ENCODE results near the gene SUMO3. TPM values are rescaled to one million over a fixed set of nuclear protein-coding genes. Genes with fewer than 3 reads are reported as not detected.

Gene SUMO3
- total and polyA plus RNA-seq, 10 of the 15 experiments (the other 5 are each of a cell fraction or from before 2014, with no cell fraction given) = 14.3 to 164 (median 89.9) TPM

- FAIRE-seq = no peak
- no peaks in the 10 kb centered on the region for H3K4me1 ChIP-seq (ENCODE audit: control insufficient read depth, insufficient read depth, low read length)
- no peak overlapping the region for H2AFZ ChIP-seq (ENCODE audit: control insufficient read depth, low read depth, low read length)
- H3K36me3 ChIP-seq (ENCODE audit: control insufficient read depth in 2 of 2, insufficient read depth in 2 of 2, low read length in 1 of 2) = no peaks in the 10 kb centered on the region
- WGBS (ENCODE audit: insufficient coverage, insufficient replicate concordance, low lambda C conversion rate, missing lambda C conversion rate) = 35% methylated on average over 26 of the region's 26 CpGs
- H4K20me1 ChIP-seq (ENCODE audit: control insufficient read depth, insufficient read depth) = no peaks in the 10 kb centered on the region
- ChIA-PET POLR2A (no interaction called here), CTCF (no interaction called here), RAD21 (ENCODE audit: unreplicated experiment) (no interaction called here), SMC1A (ENCODE audit: uncharacterized antibody, unreplicated experiment) (no interaction called here)
- in situ Hi-C loops (cut with MboI) (no loop called here), intact Hi-C loops (cut with micrococcal nuclease; ENCODE audit: unreplicated experiment) (no loop called here)
- no peak for TF ChIP-seq NFYB (IDR thresholded peaks at IDR 0.05; ENCODE audit: insufficient read depth, low read depth, low read length)
- TF ChIP-seq HDGF (IDR thresholded peaks at IDR 0.05) = no peak
- no peak for TF ChIP-seq DPF2 (IDR thresholded peaks at IDR 0.05)
- no peak for TF ChIP-seq YY1 (IDR thresholded peaks at IDR 0.05; ENCODE audit: low read depth, low read length)
- TF ChIP-seq CBX5 (IDR thresholded peaks at IDR 0.05; ENCODE audit: low read depth) = no peak
- TF ChIP-seq ATF7 (IDR thresholded peaks at IDR 0.05; ENCODE audit: low read depth) = no peak
- no peak for TF ChIP-seq HCFC1 (IDR thresholded peaks at IDR 0.05; ENCODE audit: low read length)
- no peak for TF ChIP-seq TCF12 (IDR thresholded peaks at IDR 0.05; ENCODE audit: low read depth, low read length)
- no peak overlapping the region for H3K4me2 ChIP-seq (ENCODE audit: control insufficient read depth, insufficient read depth)
- no peaks in the 10 kb centered on the region for H3K79me2 ChIP-seq (ENCODE audit: control insufficient read depth, insufficient read depth, low read length)
- no peak for ATAC-seq
- no peak overlapping the region for H3K4me3 ChIP-seq
- H3K9me3 ChIP-seq (replicated peaks; ENCODE audit: control insufficient read depth, insufficient read depth, low read length) = no peaks in the 10 kb centered on the region; the same call in 2 of the 3 replicates
- no peak for DNase-seq (ENCODE audit: low read depth, low spot score)
- no peaks in the 10 kb centered on the region for H3K27me3 ChIP-seq (replicated peaks in 1 of 2; ENCODE audit: control insufficient read depth in 2 of 2, insufficient read depth in 2 of 2, low read length in 1 of 2)
- H3K27ac ChIP-seq (ENCODE audit: control insufficient read depth, insufficient read depth) = no peak overlapping the region
- BruUV-seq (replicated peaks) = no TSS peak
- no peak overlapping the region for H3K9ac ChIP-seq (ENCODE audit: control insufficient read depth, insufficient read depth, low read length)
These were observed 58.9 kb downstream of the SUMO3 start for GRCh38 chr21:44758781-44759627.

GRCh38 chr21:44758141-44758561 lies 59.7 kb downstream of the SUMO3 start:
- no peak for ATAC-seq
- no peak overlapping the region for H2AFZ ChIP-seq (ENCODE audit: control insufficient read depth, low read depth, low read length)
- ChIA-PET RAD21 (ENCODE audit: unreplicated experiment) (interaction anchor here (0.5 kb wide), 1 partner anchor 1014 kb away, joined by 3 read pairs; no protein-coding TSS in a partner anchor), POLR2A (no interaction called here), CTCF (no interaction called here), SMC1A (ENCODE audit: uncharacterized antibody, unreplicated experiment) (no interaction called here)
- no peaks in the 10 kb centered on the region for H3K27me3 ChIP-seq (replicated peaks in 1 of 2; ENCODE audit: control insufficient read depth in 2 of 2, insufficient read depth in 2 of 2, low read length in 1 of 2)
- no peak for FAIRE-seq
- H3K9ac ChIP-seq (ENCODE audit: control insufficient read depth, insufficient read depth, low read length) = no peak overlapping the region
- H3K4me2 ChIP-seq (ENCODE audit: control insufficient read depth, insufficient read depth) = no peak overlapping the region
- DNase-seq (ENCODE audit: low read depth, low spot score) = no peak
- no peak overlapping the region for H3K27ac ChIP-seq (ENCODE audit: control insufficient read depth, insufficient read depth)
- in situ Hi-C loops (cut with MboI) (no loop called here), intact Hi-C loops (cut with micrococcal nuclease; ENCODE audit: unreplicated experiment) (no loop called here)
- H3K4me3 ChIP-seq = no peak overlapping the region
- BruUV-seq (replicated peaks) = no TSS peak
- no peaks in the 10 kb centered on the region for H3K79me2 ChIP-seq (ENCODE audit: control insufficient read depth, insufficient read depth, low read length)
- 63% methylated on average over 8 of the region's 8 CpGs for WGBS (ENCODE audit: insufficient coverage, insufficient replicate concordance, low lambda C conversion rate, missing lambda C conversion rate)
- H3K36me3 ChIP-seq (ENCODE audit: control insufficient read depth in 2 of 2, insufficient read depth in 2 of 2, low read length in 1 of 2) = no peaks in the 10 kb centered on the region
- no peaks in the 10 kb centered on the region for H4K20me1 ChIP-seq (ENCODE audit: control insufficient read depth, insufficient read depth)
- no peaks in the 10 kb centered on the region; the same call in 2 of the 3 replicates for H3K9me3 ChIP-seq (replicated peaks; ENCODE audit: control insufficient read depth, insufficient read depth, low read length)
- no peaks in the 10 kb centered on the region for H3K4me1 ChIP-seq (ENCODE audit: control insufficient read depth, insufficient read depth, low read length)
- TF ChIP-seq SMARCA5 (IDR thresholded peaks at IDR 0.05) (no peak), TAF1 (IDR thresholded peaks at IDR 0.05; ENCODE audit: borderline replicate concordance, low read depth, low read length) (no peak), SREBF2 (IDR thresholded peaks at IDR 0.05; ENCODE audit: low read length) (no peak), ZNF217 (IDR thresholded peaks at IDR 0.05) (no peak), ATF2 (IDR thresholded peaks at IDR 0.05; ENCODE audit: low read length) (no peak), NKRF (conservative IDR thresholded peaks at IDR 0.05) (no peak), RAD21 (IDR thresholded peaks at IDR 0.05; ENCODE audit: insufficient read depth, low read depth, low read length) (no peak), GABPA (IDR thresholded peaks at IDR 0.05; ENCODE audit: low read depth) (no peak), SMC3 (IDR thresholded peaks at IDR 0.05; ENCODE audit: borderline replicate concordance, low read length) (no peak)
